Stomach (tissue), 9 donors: ENCODE measurements around the gene SIM2. TPM values are rescaled to one million over a fixed set of nuclear protein-coding genes. Genes with fewer than 3 reads are reported as not detected.

ENCODE experiments used
- DNase-seq, 2 donors: peaks; one replicate each; pipeline versions ENCODE4 v3.0.0 to v3.0.0-alpha.2; 2013 to 2019
- H3K27ac ChIP-seq, 5 donors: fragments of 200-600 bp in 4 of 5; sonication (generic) in 4 of 5; one replicate each; pipeline ENCODE4 v1.5.1; 2013 to 2019; ENCODE audit warnings: mild to moderate bottlenecking in 1 of 5, moderate library complexity in 1 of 5
- H3K27me3 ChIP-seq, 3 donors: fragments of 200-600 bp; sonication (generic); one replicate each; pipeline ENCODE4 v1.5.1; 2017 to 2019; ENCODE audit warnings: mixed run types in 1 of 3
- H3K36me3 ChIP-seq, 4 donors: fragments of 200-600 bp; sonication (generic); 1 replicate in 3 of 4; 2 replicates in 1 of 4; pipeline ENCODE4 v1.5.1; 2016 to 2019
- H3K4me1 ChIP-seq, 4 donors: fragments of 200-600 bp; sonication (generic); one replicate each; pipeline ENCODE4 v1.5.1; 2016 to 2019
- H3K4me3 ChIP-seq, 4 donors: fragments of 200-600 bp; sonication (generic) in 3 of 4; one replicate each; pipeline ENCODE4 v1.5.1; 2016 to 2019; ENCODE audit warnings: mild to moderate bottlenecking in 1 of 4
- H3K9me3 ChIP-seq, 4 donors: fragments of 200-600 bp; sonication (generic); one replicate each; pipeline ENCODE4 v1.5.1; 2016 to 2019
- EP300 ChIP-seq: sonication (generic); formaldehyde crosslinking; IDR thresholded peaks from one replicate; pipeline ENCODE4 v1.6.1; 2017; ENCODE audit warnings: antibody characterized with exemption
- POLR2A ChIP-seq, 4 donors: fragments of 450-650 bp; IDR thresholded peaks; one replicate each; pipeline ENCODE4 v1.6.1; 2016; ENCODE audit warnings: antibody characterized with exemption in 4 of 4, control low read depth in 2 of 4, mild to moderate bottlenecking in 1 of 4, moderate library complexity in 1 of 4
- POLR2AphosphoS5 ChIP-seq, 3 donors: sonication (generic); formaldehyde crosslinking; IDR thresholded peaks; one replicate each; pipeline ENCODE4 v1.6.1; 2016; ENCODE audit warnings: antibody characterized with exemption in 3 of 3
- WGBS, 5 donors: extraction: QIAGEN DNeasy Blood & Tissue Kit in 3 of 5; methylation state at CpG; one replicate each; pipeline versions ENCODE4 v1.1.5 to v1.1.7; 2013 to 2018; 5-methylcytosine and 5-hydroxymethylcytosine counted together
- intact Hi-C: fragments of 100-400 bp; cut with DNase I; formaldehyde crosslinking; loops from one replicate; pipeline ENCODE4 v1.15.1; 2023; ENCODE audit warnings: low total_unique reads
- polyA plus RNA-seq, 3 donors: library from polyadenylated mRNA; stranded (reverse); fragments of 200-250 nt; gene quantifications; one replicate each; pipeline ENCODE4 v1.2.3, GENCODE V29; 2013
- total RNA-seq, 5 donors: library from RNA; depleted of rRNA; stranded (reverse); fragments of >200 nt; gene quantifications; one replicate each; pipeline versions ENCODE4 v1.1.0 to v1.2.3, GENCODE V29; 2014 to 2016
- TF ChIP-seq, protein P1 (sequence below), 7 experiments: fragments of 450-650 bp in 4 of 7; fragments of 200-600 bp in 3 of 7; sonication (generic) in 3 of 7; IDR thresholded peaks; one replicate each; pipeline ENCODE4 v1.5.1; 2016 to 2019; ENCODE audit warnings: antibody characterized with exemption in 7 of 7, control low read depth in 2 of 7, mild to moderate bottlenecking in 1 of 7
- donor health status: healthy with polysubstance abuse.
- donor health status: Bipolar disorder and iron deficiency.
- donor health status: healthy.

Gene SIM2
- total and polyA plus RNA-seq, 8 donors: 3.3 to 28.3 (median 14.0) TPM; not detected in 1

GRCh38 chr21:36708286-36709029 is 9.5 kb downstream of the SIM2 start:
- TF ChIP-seq EP300: no peak
- TF ChIP-seq, protein P1, sequence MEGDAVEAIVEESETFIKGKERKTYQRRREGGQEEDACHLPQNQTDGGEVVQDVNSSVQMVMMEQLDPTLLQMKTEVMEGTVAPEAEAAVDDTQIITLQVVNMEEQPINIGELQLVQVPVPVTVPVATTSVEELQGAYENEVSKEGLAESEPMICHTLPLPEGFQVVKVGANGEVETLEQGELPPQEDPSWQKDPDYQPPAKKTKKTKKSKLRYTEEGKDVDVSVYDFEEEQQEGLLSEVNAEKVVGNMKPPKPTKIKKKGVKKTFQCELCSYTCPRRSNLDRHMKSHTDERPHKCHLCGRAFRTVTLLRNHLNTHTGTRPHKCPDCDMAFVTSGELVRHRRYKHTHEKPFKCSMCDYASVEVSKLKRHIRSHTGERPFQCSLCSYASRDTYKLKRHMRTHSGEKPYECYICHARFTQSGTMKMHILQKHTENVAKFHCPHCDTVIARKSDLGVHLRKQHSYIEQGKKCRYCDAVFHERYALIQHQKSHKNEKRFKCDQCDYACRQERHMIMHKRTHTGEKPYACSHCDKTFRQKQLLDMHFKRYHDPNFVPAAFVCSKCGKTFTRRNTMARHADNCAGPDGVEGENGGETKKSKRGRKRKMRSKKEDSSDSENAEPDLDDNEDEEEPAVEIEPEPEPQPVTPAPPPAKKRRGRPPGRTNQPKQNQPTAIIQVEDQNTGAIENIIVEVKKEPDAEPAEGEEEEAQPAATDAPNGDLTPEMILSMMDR (IDR thresholded peaks at IDR 0.05): no peak
- no peak for TF ChIP-seq POLR2AphosphoS5 (IDR thresholded peaks at IDR 0.05)
- TF ChIP-seq POLR2A (IDR thresholded peaks at IDR 0.05): no peak
- H3K4me1 ChIP-seq: peaks cover 43 to 77% (median 63%) of the 10 kb centered on the region in 4 donors
- WGBS, 5 donors: 25 to 58% (median 43%) methylated on average over 35 to 44 of the region's 44 CpGs
- peak; percentile 21 to 24 for DNase-seq
- intact Hi-C loops: no loop called here
- peak overlapping the region in 4 of 5 donors; percentile 26 to 89 (median 78) for H3K27ac ChIP-seq
- H3K9me3 ChIP-seq: no peaks in the 10 kb centered on the region
- H3K36me3 ChIP-seq: no peaks in the 10 kb centered on the region
- H3K4me3 ChIP-seq: peak overlapping the region; percentile 22 to 69 (median 28)
- peaks cover 41 to 99% (median 75%) of the 10 kb centered on the region in 3 donors for H3K27me3 ChIP-seq

- no peak for TF ChIP-seq POLR2A (IDR thresholded peaks at IDR 0.05)
- no peak for TF ChIP-seq EP300
- TF ChIP-seq, protein P1 (IDR thresholded peaks at IDR 0.05): no peak
- no peak for TF ChIP-seq POLR2AphosphoS5 (IDR thresholded peaks at IDR 0.05)
- H3K4me1 ChIP-seq: peaks cover 43 to 77% (median 61%) of the 10 kb centered on the region in 4 donors
- WGBS, 5 donors: 30 to 55% (median 51%) methylated on average over 22 to 55 of the region's 55 CpGs
- H3K9me3 ChIP-seq: no peaks in the 10 kb centered on the region
- peak overlapping the region; percentile 22 to 69 (median 28) for H3K4me3 ChIP-seq
- intact Hi-C loops: no loop called here
- DNase-seq: peak; percentile 26 to 29
- no peaks in the 10 kb centered on the region for H3K36me3 ChIP-seq
- H3K27ac ChIP-seq: peak overlapping the region in 4 of 5 donors; percentile 26 to 89 (median 58)
- H3K27me3 ChIP-seq: peaks cover 35 to 98% (median 67%) of the 10 kb centered on the region in 3 donors
These were observed 10.3 kb downstream of the SIM2 start for GRCh38 chr21:36709030-36709867.

- no peaks in the 10 kb centered on the region for H3K9me3 ChIP-seq
- peak in 1 of 2 donors; percentile 20 for DNase-seq
- H3K36me3 ChIP-seq: no peaks in the 10 kb centered on the region
- H3K27me3 ChIP-seq: peaks cover 30 to 98% (median 59%) of the 10 kb centered on the region in 3 donors
- intact Hi-C loops: no loop called here
- 32 to 58% (median 50%) methylated on average over 37 to 38 of the region's 38 CpGs for WGBS, 5 donors
- peak overlapping the region in 2 of 4 donors; percentile 11 to 69 for H3K4me3 ChIP-seq
- TF ChIP-seq POLR2A (IDR thresholded peaks at IDR 0.05) (no peak), EP300 (no peak), POLR2AphosphoS5 (IDR thresholded peaks at IDR 0.05) (no peak)
- TF ChIP-seq, protein P1 (IDR thresholded peaks at IDR 0.05): no peak
- peak overlapping the region in 3 of 5 donors; percentile 29 to 89 (median 88) for H3K27ac ChIP-seq
- peaks cover 38 to 75% (median 53%) of the 10 kb centered on the region in 4 donors for H3K4me1 ChIP-seq
These were observed 11.2 kb downstream of the SIM2 start for GRCh38 chr21:36709868-36710728.
